Neutrophil (primary cell): Measurements from ENCODE around the gene CYP39A1.

Experiments used
- H3K27ac ChIP-seq: fragments of 200-600 bp; sonication (generic); 2 replicates; pipeline ENCODE4 v1.5.1; 2016; ENCODE audit warnings: mild to moderate bottlenecking, moderate library complexity
- H3K27me3 ChIP-seq: fragments of 200-600 bp; sonication (generic); 2 replicates; pipeline ENCODE4 v1.6.0; 2016; ENCODE audit warnings: mild to moderate bottlenecking
- H3K36me3 ChIP-seq: fragments of 200-600 bp; sonication (generic); 2 replicates; pipeline ENCODE4 v1.5.1; 2017
- H3K4me1 ChIP-seq, 2 experiments: fragments of 200-600 bp in 1 of 2; sonication (generic) in 1 of 2; 1 replicate in 1 of 2; 2 replicates in 1 of 2; pipeline versions ENCODE4 v1.5.1 to v1.6.1; 2013 to 2016; ENCODE audit warnings: low read depth in 1 of 2, low read length in 1 of 2, mild to moderate bottlenecking in 1 of 2, moderate library complexity in 1 of 2; ENCODE audit not compliant: control insufficient read depth in 1 of 2, insufficient read depth in 1 of 2
- H3K4me3 ChIP-seq, 2 experiments: fragments of 200-600 bp in 1 of 2; sonication (generic) in 1 of 2; 1 replicate in 1 of 2; 2 replicates in 1 of 2; pipeline ENCODE4 v1.5.1; 2013 to 2016; ENCODE audit warnings: low read depth in 1 of 2, low read length in 1 of 2, mild to moderate bottlenecking in 1 of 2, moderate library complexity in 1 of 2
- H3K9me3 ChIP-seq: fragments of 200-600 bp; sonication (generic); 2 replicates; pipeline ENCODE4 v1.5.1; 2016
- CTCF ChIP-seq: fragments of 200-600 bp; sonication (generic); IDR thresholded peaks from 2 replicates; pipeline ENCODE4 v1.5.1; 2016; ENCODE audit warnings: antibody characterized with exemption

CYP39A1 gene

GRCh38 chr6:46581459-46582177 is 71.0 kb downstream of the CYP39A1 start:
- H3K27ac ChIP-seq: no peak overlapping the region
- H3K36me3 ChIP-seq: no peaks in the 10 kb centered on the region
- H3K4me1 ChIP-seq: no peaks in the 10 kb centered on the region
- no peak overlapping the region for H3K4me3 ChIP-seq
- H3K9me3 ChIP-seq: no peaks in the 10 kb centered on the region
- no peak for TF ChIP-seq CTCF
- no peaks in the 10 kb centered on the region for H3K27me3 ChIP-seq

- Histone ChIP-seq H3K27me3 (no peaks in the 10 kb centered on the region), H3K4me1 (no peaks in the 10 kb centered on the region), H3K27ac (no peak overlapping the region), H3K4me3 (no peak overlapping the region), H3K9me3 (no peaks in the 10 kb centered on the region), H3K36me3 (no peaks in the 10 kb centered on the region)
- TF ChIP-seq CTCF: no peak
These were observed 77.1 kb downstream of the CYP39A1 start for GRCh38 chr6:46575530-46575929.

GRCh38 chr6:46573140-46573539 is 79.5 kb downstream of the CYP39A1 start:
- no peak overlapping the region for H3K27ac ChIP-seq
- no peaks in the 10 kb centered on the region for H3K36me3 ChIP-seq
- no peak for TF ChIP-seq CTCF
- H3K27me3 ChIP-seq: no peaks in the 10 kb centered on the region
- H3K9me3 ChIP-seq: no peaks in the 10 kb centered on the region
- no peaks in the 10 kb centered on the region for H3K4me1 ChIP-seq
- H3K4me3 ChIP-seq: no peak overlapping the region

- Histone ChIP-seq H3K4me1 (no peaks in the 10 kb centered on the region), H3K27me3 (no peaks in the 10 kb centered on the region), H3K27ac (no peak overlapping the region), H3K36me3 (no peaks in the 10 kb centered on the region), H3K4me3 (no peak overlapping the region), H3K9me3 (no peaks in the 10 kb centered on the region)
- TF ChIP-seq CTCF: no peak
These were observed 87.1 kb downstream of the CYP39A1 start for GRCh38 chr6:46565531-46565930.

GRCh38 chr6:46563924-46564323 is 88.7 kb downstream of the CYP39A1 start:
- Histone ChIP-seq H3K4me1 (no peaks in the 10 kb centered on the region), H3K27ac (no peak overlapping the region), H3K36me3 (no peaks in the 10 kb centered on the region), H3K27me3 (no peaks in the 10 kb centered on the region), H3K4me3 (no peak overlapping the region), H3K9me3 (no peaks in the 10 kb centered on the region)
- TF ChIP-seq CTCF: no peak

GRCh38 chr6:46556053-46556452 is 96.6 kb downstream of the CYP39A1 start:
- no peak for TF ChIP-seq CTCF
- Histone ChIP-seq H3K4me3 (no peak overlapping the region), H3K27me3 (no peaks in the 10 kb centered on the region), H3K36me3 (no peaks in the 10 kb centered on the region), H3K9me3 (no peaks in the 10 kb centered on the region), H3K4me1 (no peaks in the 10 kb centered on the region), H3K27ac (no peak overlapping the region)
